ENCODE results near the gene ELL2. TPM values are rescaled to one million over a fixed set of nuclear protein-coding genes. Genes with fewer than 3 reads are reported as not detected.

ELL2 gene
- polyA plus RNA-seq, 1 of the 3 experiments (the other 2 are of a cell fraction): 18.4 TPM

GRCh38 chr5:95918421-95919006, 43.1 kb downstream of the ELL2 start (continued):
- TF ChIP-seq TEAD4 (IDR thresholded peaks at IDR 0.05; ENCODE audit: borderline replicate concordance, insufficient read depth) (no peak), USF1 (IDR thresholded peaks at IDR 0.05; ENCODE audit: borderline replicate concordance, low read depth) (no peak), MXI1 (IDR thresholded peaks at IDR 0.05; ENCODE audit: low read depth, low read length) (no peak), PBX3 (IDR thresholded peaks at IDR 0.05) (no peak), NRF1 (IDR thresholded peaks at IDR 0.05; ENCODE audit: low read depth, low read length) (no peak)

GRCh38 chr5:95917207-95917606, 44.4 kb downstream of the ELL2 start:
- Histone ChIP-seq H3K9ac (no peak overlapping the region), H3K4me3 (ENCODE audit: low read depth in 2 of 2, low read length in 1 of 2) (no peak overlapping the region), H3K4me2 (no peak overlapping the region), H2AFZ (ENCODE audit: low read depth) (no peak overlapping the region), H3K27me3 (ENCODE audit: insufficient read depth) (no peaks in the 10 kb centered on the region), H3K79me2 (ENCODE audit: insufficient read depth) (peaks cover 99% of the 10 kb centered on the region), H3F3A (replicated peaks; ENCODE audit: insufficient read depth) (peaks cover 9% of the 10 kb centered on the region), H3K9me2 (no peaks in the 10 kb centered on the region), H3K4me1 (ENCODE audit: control insufficient read depth in 1 of 2, insufficient read depth in 2 of 2, low read depth in 1 of 2, low read length in 1 of 2) (peaks cover 0 to 4% of the 10 kb centered on the region in 2 experiments; a peak in 1 of 4 replicates), H3K9me3 (no peaks in the 10 kb centered on the region), H3K27ac (ENCODE audit: low read depth in 2 of 2, low read length in 1 of 2) (no peak overlapping the region), H3K36me3 (replicated peaks in 1 of 2; ENCODE audit: control insufficient read depth in 1 of 2, insufficient read depth in 2 of 2, low read length in 1 of 2) (peaks cover 21 to 64% of the 10 kb centered on the region in 2 experiments), H4K20me1 (ENCODE audit: insufficient read depth) (peaks cover 32% of the 10 kb centered on the region)
- DNase-seq: no peak
- ChIA-PET POLR2A (no interaction called here), CTCF (interaction anchor here (1.0 kb wide), 1 partner anchor 427 kb away, joined by 3 read pairs; no protein-coding TSS in a partner anchor)
- no peak for TF ChIP-seq NRF1 (IDR thresholded peaks at IDR 0.05; ENCODE audit: low read depth, low read length)
- TF ChIP-seq FOXJ3 (CRISPR knock-in tag; IDR thresholded peaks at IDR 0.05): no peak
- TF ChIP-seq MEF2A (IDR thresholded peaks at IDR 0.05; ENCODE audit: borderline replicate concordance, low read depth): no peak
- no peak for TF ChIP-seq USF1 (IDR thresholded peaks at IDR 0.05; ENCODE audit: borderline replicate concordance, low read depth)
- TF ChIP-seq NFIC (IDR thresholded peaks at IDR 0.05; ENCODE audit: borderline replicate concordance): no peak
- no peak for TF ChIP-seq CTCF (IDR thresholded peaks at IDR 0.05)
- no peak for TF ChIP-seq MXI1 (IDR thresholded peaks at IDR 0.05; ENCODE audit: low read depth, low read length)
- no peak for TF ChIP-seq EP300 (IDR thresholded peaks at IDR 0.05; ENCODE audit: borderline replicate concordance in 1 of 2, low read depth in 1 of 2, low read length in 1 of 2)
- TF ChIP-seq SMC3 (IDR thresholded peaks at IDR 0.05; ENCODE audit: low read depth, low read length): no peak
- TF ChIP-seq ZBTB33 (IDR thresholded peaks at IDR 0.05; ENCODE audit: borderline replicate concordance, low read depth): no peak
- no peak for TF ChIP-seq POLR2AphosphoS5 (IDR thresholded peaks at IDR 0.05; ENCODE audit: low read depth, low read length)
- TF ChIP-seq JUND (IDR thresholded peaks at IDR 0.05): no peak
- no peak for TF ChIP-seq YY1 (IDR thresholded peaks at IDR 0.05; ENCODE audit: low read depth)
- TF ChIP-seq GABPA (IDR thresholded peaks at IDR 0.05; ENCODE audit: low read depth): no peak
- TF ChIP-seq TEAD4 (IDR thresholded peaks at IDR 0.05; ENCODE audit: borderline replicate concordance, insufficient read depth): no peak
- TF ChIP-seq EZH2phosphoT487 (IDR thresholded peaks at IDR 0.05; ENCODE audit: borderline replicate concordance, low read depth): no peak
- TF ChIP-seq ELF1 (IDR thresholded peaks at IDR 0.05): no peak

Measured in SK-N-SH (cell line).